OCI-LY3 (cell line): ENCODE measurements around the gene DPCD.

Experiments used
- EZH2phosphoT487 ChIP-seq: fragments of 200-600 bp; shearing (Covaris generic); IDR thresholded peaks from 2 replicates; pipeline ENCODE4 v1.6.1; 2018; ENCODE audit warnings: antibody characterized with exemption, mixed run types, low read depth
- TF ChIP-seq, protein P1 (sequence below): fragments of 200-600, 300-600 bp; sonication (generic); IDR thresholded peaks from 2 replicates; pipeline ENCODE4 v1.5.1; 2014; ENCODE audit warnings: antibody characterized with exemption, low read length, low read depth

DNA sequence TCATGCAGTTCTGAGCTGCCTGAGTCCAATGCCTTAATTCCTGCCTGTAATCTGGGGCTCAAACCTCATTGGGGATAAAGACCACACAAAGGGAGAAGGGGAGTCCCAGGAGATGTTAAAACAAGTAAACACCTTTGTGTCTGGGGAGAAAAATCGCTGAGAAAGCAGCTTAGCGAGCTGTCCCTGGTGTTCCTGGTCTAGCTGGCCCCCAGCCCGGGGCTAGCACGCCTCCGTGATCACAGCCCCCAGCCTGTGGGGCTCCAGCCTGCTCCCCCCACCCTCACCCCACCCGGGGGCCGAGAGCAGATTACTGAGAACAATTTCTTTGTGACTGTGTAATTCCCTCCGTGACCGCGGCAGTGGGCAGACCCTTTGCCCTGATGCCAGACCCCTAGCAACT, 24.8 kb downstream of the DPCD start:
- TF ChIP-seq, protein P1, sequence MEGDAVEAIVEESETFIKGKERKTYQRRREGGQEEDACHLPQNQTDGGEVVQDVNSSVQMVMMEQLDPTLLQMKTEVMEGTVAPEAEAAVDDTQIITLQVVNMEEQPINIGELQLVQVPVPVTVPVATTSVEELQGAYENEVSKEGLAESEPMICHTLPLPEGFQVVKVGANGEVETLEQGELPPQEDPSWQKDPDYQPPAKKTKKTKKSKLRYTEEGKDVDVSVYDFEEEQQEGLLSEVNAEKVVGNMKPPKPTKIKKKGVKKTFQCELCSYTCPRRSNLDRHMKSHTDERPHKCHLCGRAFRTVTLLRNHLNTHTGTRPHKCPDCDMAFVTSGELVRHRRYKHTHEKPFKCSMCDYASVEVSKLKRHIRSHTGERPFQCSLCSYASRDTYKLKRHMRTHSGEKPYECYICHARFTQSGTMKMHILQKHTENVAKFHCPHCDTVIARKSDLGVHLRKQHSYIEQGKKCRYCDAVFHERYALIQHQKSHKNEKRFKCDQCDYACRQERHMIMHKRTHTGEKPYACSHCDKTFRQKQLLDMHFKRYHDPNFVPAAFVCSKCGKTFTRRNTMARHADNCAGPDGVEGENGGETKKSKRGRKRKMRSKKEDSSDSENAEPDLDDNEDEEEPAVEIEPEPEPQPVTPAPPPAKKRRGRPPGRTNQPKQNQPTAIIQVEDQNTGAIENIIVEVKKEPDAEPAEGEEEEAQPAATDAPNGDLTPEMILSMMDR: no peak
- TF ChIP-seq EZH2phosphoT487: no peak
